Peyer's patch (tissue), 4 donors: ENCODE measurements around the gene BMPER. TPM values are rescaled to one million over a fixed set of nuclear protein-coding genes. Genes with fewer than 3 reads are reported as not detected.

Experiments
- DNase-seq, 3 donors: peaks; one replicate each; pipeline ENCODE4 v3.0.0-alpha.2; 2017 to 2019
- H3K27ac ChIP-seq, 4 donors: fragments of 200-600 bp; sonication (generic); one replicate each; pipeline ENCODE4 v1.5.1; 2016 to 2019
- H3K27me3 ChIP-seq, 2 donors: fragments of 200-600 bp; sonication (generic); one replicate each; pipeline ENCODE4 v1.5.1; 2019
- H3K36me3 ChIP-seq, 3 donors: fragments of 200-600 bp; sonication (generic); one replicate each; pipeline ENCODE4 v1.5.1; 2016 to 2019
- H3K4me1 ChIP-seq, 4 donors: fragments of 200-600 bp; sonication (generic); one replicate each; pipeline ENCODE4 v1.5.1; 2016 to 2019
- H3K4me3 ChIP-seq, 4 donors: fragments of 200-600 bp; sonication (generic); 1 replicate in 3 of 4; 2 replicates in 1 of 4; pipeline ENCODE4 v1.5.1; 2016 to 2019; ENCODE audit warnings: mild to moderate bottlenecking in 1 of 4
- H3K9me3 ChIP-seq, 4 donors: fragments of 200-600 bp; sonication (generic); one replicate each; pipeline ENCODE4 v1.5.1; 2016 to 2019; ENCODE audit warnings: mild to moderate bottlenecking in 1 of 4
- POLR2A ChIP-seq, 2 donors: fragments of 450-650 bp; IDR thresholded peaks; one replicate each; pipeline ENCODE4 v1.5.1; 2017; ENCODE audit warnings: antibody characterized with exemption in 2 of 2, mild to moderate bottlenecking in 2 of 2, moderate library complexity in 2 of 2
- total RNA-seq, 4 donors: library from RNA; depleted of rRNA; stranded (reverse); fragments of >200 nt; gene quantifications; one replicate each; pipeline ENCODE4 v1.1.0, GENCODE V29; 2016
- TF ChIP-seq, protein P1 (sequence below), 6 experiments: fragments of 450-650 bp in 4 of 6; fragments of 200-600 bp in 2 of 6; sonication (generic) in 1 of 6; IDR thresholded peaks; one replicate each; pipeline ENCODE4 v1.5.1; 2017 to 2019; ENCODE audit warnings: antibody characterized with exemption in 6 of 6, mild to moderate bottlenecking in 3 of 6, moderate library complexity in 1 of 6

Gene BMPER
- total RNA-seq, 4 donors from 2014 or later: 4.0 to 50.3 (median 17.6) TPM

DNA sequence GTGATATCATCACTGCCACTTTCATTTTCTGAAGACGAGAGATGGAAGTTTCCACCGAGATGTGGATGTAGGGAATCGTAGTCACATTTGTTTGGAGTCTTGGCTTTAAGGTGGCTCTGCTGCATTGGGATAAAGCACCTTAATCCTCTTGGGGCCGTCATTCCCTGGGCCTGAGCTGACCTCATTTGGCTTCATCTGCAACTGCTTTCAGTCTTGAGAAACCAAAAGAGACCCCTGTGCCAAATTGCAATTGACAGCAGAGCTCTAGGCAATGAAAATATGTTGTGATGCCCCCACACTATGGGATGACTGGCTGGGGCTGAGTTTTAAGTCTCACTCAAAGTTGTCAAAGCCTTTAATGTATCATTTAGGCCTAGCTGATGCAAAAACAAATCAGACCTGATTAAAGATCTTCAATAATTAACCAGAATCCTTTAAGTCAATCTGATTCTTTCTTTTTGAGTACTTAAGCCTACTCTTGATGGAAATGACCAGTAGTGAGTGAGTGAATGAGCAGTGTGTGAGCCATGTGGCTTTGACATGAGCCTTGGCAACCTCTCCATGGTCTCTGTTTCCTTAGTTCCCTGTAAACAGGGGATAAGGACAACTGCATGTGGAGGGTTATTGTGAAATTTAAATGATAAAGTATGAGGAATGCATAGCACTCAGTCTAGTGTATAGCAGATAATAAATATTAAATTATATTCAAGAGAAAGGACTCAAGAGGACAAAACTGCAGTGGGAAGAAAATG is 155.0 kb downstream of the BMPER start:
- no peak for TF ChIP-seq POLR2A (IDR thresholded peaks at IDR 0.05)
- TF ChIP-seq, protein P1, sequence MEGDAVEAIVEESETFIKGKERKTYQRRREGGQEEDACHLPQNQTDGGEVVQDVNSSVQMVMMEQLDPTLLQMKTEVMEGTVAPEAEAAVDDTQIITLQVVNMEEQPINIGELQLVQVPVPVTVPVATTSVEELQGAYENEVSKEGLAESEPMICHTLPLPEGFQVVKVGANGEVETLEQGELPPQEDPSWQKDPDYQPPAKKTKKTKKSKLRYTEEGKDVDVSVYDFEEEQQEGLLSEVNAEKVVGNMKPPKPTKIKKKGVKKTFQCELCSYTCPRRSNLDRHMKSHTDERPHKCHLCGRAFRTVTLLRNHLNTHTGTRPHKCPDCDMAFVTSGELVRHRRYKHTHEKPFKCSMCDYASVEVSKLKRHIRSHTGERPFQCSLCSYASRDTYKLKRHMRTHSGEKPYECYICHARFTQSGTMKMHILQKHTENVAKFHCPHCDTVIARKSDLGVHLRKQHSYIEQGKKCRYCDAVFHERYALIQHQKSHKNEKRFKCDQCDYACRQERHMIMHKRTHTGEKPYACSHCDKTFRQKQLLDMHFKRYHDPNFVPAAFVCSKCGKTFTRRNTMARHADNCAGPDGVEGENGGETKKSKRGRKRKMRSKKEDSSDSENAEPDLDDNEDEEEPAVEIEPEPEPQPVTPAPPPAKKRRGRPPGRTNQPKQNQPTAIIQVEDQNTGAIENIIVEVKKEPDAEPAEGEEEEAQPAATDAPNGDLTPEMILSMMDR (IDR thresholded peaks at IDR 0.05): no peak
- Histone ChIP-seq H3K27me3 (no peaks in the 10 kb centered on the region), H3K4me1 (no peaks in the 10 kb centered on the region), H3K4me3 (no peak overlapping the region), H3K9me3 (no peaks in the 10 kb centered on the region), H3K36me3 (no peaks in the 10 kb centered on the region), H3K27ac (no peak overlapping the region)
- DNase-seq: no peak

DNA sequence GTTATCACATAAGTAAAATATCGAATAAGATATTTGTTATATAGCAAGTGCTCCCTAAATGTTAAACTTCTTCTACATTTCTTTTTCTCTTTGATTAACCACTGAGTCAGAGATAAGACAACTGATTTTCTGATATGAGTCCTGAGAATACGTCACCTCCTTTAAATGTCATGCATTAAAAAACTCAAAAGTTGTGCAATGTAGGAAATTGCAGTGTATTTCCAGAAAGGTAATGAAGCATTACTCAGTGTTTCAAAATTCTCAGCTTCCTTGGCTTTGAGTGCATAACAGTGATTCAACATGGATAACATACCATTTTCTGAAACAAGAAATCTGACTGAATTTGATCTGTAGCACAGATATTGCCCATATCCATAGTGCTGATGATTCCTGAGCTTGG is 155.8 kb downstream of the BMPER start:
- Histone ChIP-seq H3K27ac (no peak overlapping the region), H3K36me3 (no peaks in the 10 kb centered on the region), H3K9me3 (no peaks in the 10 kb centered on the region), H3K27me3 (no peaks in the 10 kb centered on the region), H3K4me3 (no peak overlapping the region), H3K4me1 (no peaks in the 10 kb centered on the region)
- no peak for TF ChIP-seq POLR2A (IDR thresholded peaks at IDR 0.05)
- TF ChIP-seq, protein P1 (IDR thresholded peaks at IDR 0.05): no peak
- DNase-seq: no peak

DNA sequence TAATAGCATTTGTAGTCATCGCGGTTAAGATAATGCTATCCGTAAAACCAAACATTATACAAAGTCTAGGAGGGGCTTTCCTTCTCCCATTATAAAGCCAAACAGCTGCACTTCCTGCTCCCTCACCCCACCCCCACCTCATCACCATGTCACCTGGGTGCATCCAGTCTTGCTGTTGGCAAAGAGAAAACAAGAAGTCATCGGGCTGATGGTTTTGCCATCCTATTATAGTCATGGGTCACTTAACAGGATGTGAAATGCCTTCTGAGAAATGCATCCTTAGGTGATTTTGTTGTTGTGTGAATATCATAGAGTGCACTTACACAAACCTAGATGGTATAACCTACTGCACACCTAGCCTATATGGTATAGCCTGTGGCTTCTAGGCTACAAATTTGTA is 157.0 kb downstream of the BMPER start:
- TF ChIP-seq POLR2A (IDR thresholded peaks at IDR 0.05): no peak
- TF ChIP-seq, protein P1 (IDR thresholded peaks at IDR 0.05): no peak
- Histone ChIP-seq H3K9me3 (no peaks in the 10 kb centered on the region), H3K27me3 (no peaks in the 10 kb centered on the region)

DNA sequence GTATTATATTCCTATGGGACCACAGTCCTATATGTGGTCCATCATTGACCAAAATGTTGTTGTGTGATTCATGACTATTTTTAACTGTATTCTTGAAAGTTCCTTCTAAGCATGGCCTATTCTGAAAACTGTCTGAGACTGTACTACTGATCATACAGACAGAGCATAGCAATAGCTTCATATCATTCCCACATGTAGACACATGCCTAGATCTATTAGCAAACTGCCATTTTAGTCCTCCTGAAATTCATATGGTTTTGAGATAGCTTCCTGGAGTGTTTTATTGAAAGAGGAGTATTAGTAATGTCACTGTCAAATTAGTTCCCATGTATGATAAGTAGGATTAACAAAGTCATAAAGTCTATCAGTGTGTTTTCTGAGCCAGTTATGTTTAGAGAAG is 157.5 kb downstream of the BMPER start:
- no peak for DNase-seq
- Histone ChIP-seq H3K27me3 (no peaks in the 10 kb centered on the region), H3K36me3 (no peaks in the 10 kb centered on the region), H3K4me3 (no peak overlapping the region), H3K9me3 (no peaks in the 10 kb centered on the region), H3K27ac (no peak overlapping the region), H3K4me1 (no peaks in the 10 kb centered on the region)
- TF ChIP-seq POLR2A (IDR thresholded peaks at IDR 0.05): no peak
- TF ChIP-seq, protein P1 (IDR thresholded peaks at IDR 0.05): no peak

More for the DNA sequence above, 157.0 kb downstream of the BMPER start:
- H3K36me3 ChIP-seq: no peaks in the 10 kb centered on the region
- DNase-seq: no peak
- no peak overlapping the region for H3K4me3 ChIP-seq
- no peaks in the 10 kb centered on the region for H3K4me1 ChIP-seq
- H3K27ac ChIP-seq: no peak overlapping the region

DNA sequence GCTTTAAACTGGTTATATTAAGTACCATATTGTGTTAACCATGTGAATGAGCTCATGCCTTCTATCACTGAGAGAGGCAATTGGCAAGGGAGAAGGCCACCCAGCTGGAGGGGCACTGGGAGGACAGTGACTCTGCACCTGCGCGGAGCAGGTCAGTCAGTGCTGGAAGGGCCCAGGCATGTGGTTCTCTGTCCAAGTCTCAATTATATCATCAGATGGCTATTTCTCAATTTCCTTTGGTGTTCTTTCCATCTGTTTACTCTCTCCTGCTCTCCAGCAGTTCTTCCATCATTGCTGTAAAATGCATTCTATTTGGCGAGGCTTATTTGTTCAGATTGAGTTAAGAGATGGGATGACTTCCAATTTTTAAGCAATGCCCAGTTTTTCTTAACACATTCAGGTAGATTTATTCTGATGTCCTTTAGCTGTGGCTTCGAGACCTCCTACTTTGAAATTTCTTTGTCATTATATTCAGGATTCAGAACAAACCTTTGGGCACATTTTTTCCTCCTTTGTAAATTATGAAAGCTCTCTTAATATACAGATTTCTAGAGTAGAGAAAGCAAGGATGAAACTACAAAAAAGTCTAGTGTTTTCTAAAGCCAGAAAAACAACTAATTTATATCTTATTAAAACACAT is 159.3 kb downstream of the BMPER start:
- TF ChIP-seq, protein P1 (IDR thresholded peaks at IDR 0.05): no peak
- Histone ChIP-seq H3K4me3 (no peak overlapping the region), H3K36me3 (no peaks in the 10 kb centered on the region), H3K9me3 (no peaks in the 10 kb centered on the region), H3K27ac (no peak overlapping the region), H3K4me1 (peaks cover 0 to 4% (median 0%) of the 10 kb centered on the region in 4 donors), H3K27me3 (no peaks in the 10 kb centered on the region)
- no peak for DNase-seq
